Neural cell (in vitro differentiated cells): ENCODE measurements around the gene A1BG. TPM values are rescaled to one million over a fixed set of nuclear protein-coding genes. Genes with fewer than 3 reads are reported as not detected.
A peak's percentile ranks its signal among the peaks of the same experiment; 100 is the strongest.

Experiments used
- H2AFZ ChIP-seq: fragments of 200-600, 300-800 bp; sonication (generic), shearing (Covaris generic); 2 replicates; pipeline ENCODE4 v1.6.0; 2014; ENCODE audit warnings: low read depth, mild to moderate bottlenecking, antibody characterized with exemption, low read length, moderate library complexity
- H3F3A ChIP-seq: fragments of 200-600 bp; shearing (Covaris generic); 2 replicates; pipeline ENCODE4 v1.6.1; 2016; ENCODE audit warnings: mild to moderate bottlenecking, moderate library complexity, mixed read lengths, antibody characterized with exemption, low read length; ENCODE audit not compliant: insufficient read depth, poor library complexity, severe bottlenecking
- H3K27ac ChIP-seq: fragments of 200-600, 300-800 bp; sonication (generic), shearing (Covaris generic); 2 replicates; pipeline ENCODE4 v1.5.1; 2014; ENCODE audit warnings: mild to moderate bottlenecking, low read length, moderate library complexity
- H3K27me3 ChIP-seq: fragments of 300-800, 200-600 bp; sonication (generic), shearing (Covaris generic); 2 replicates; pipeline ENCODE4 v1.6.0; 2014; ENCODE audit warnings: mild to moderate bottlenecking, low read depth, low read length, moderate library complexity; ENCODE audit not compliant: insufficient read depth
- H3K36me3 ChIP-seq: fragments of 300-800, 200-600 bp; sonication (generic), shearing (Covaris generic); 2 replicates; pipeline ENCODE4 v1.5.1; 2014; ENCODE audit warnings: mild to moderate bottlenecking, antibody characterized with exemption, low read length, moderate library complexity; ENCODE audit not compliant: insufficient read depth
- H3K4me2 ChIP-seq: fragments of 300-800, 200-600 bp; sonication (generic), shearing (Covaris generic); 2 replicates; pipeline ENCODE4 v1.6.0; 2014; ENCODE audit warnings: mild to moderate bottlenecking, low read length
- H3K4me3 ChIP-seq: fragments of 300-800, 200-600 bp; sonication (generic), shearing (Covaris generic); 2 replicates; pipeline ENCODE4 v1.5.1; 2014; ENCODE audit warnings: mild to moderate bottlenecking, low read length, moderate library complexity
- H3K79me2 ChIP-seq: fragments of 200-600 bp; shearing (Covaris generic); replicated peaks from 2 replicates; pipeline ENCODE4 v1.6.0; 2014; ENCODE audit warnings: mild to moderate bottlenecking, low read length, moderate library complexity; ENCODE audit not compliant: insufficient read depth
- H3K9ac ChIP-seq: fragments of 300-800, 200-600 bp; sonication (generic), shearing (Covaris generic); 2 replicates; pipeline ENCODE4 v1.6.1; 2016; ENCODE audit warnings: mild to moderate bottlenecking, low read length, mixed read lengths
- H3K9me2 ChIP-seq: fragments of 200-600 bp; shearing (Covaris generic); 2 replicates; pipeline ENCODE4 v1.6.1; 2016; ENCODE audit warnings: mild to moderate bottlenecking, low read length, mixed read lengths; ENCODE audit not compliant: insufficient read depth
- H3K9me3 ChIP-seq: fragments of 200-600, 300-800 bp; sonication (generic), shearing (Covaris generic); 2 replicates; pipeline ENCODE4 v1.6.1; 2016; ENCODE audit warnings: mild to moderate bottlenecking, mixed run types, low read length, moderate library complexity, mixed read lengths
- H4K20me1 ChIP-seq: fragments of 200-600 bp; shearing (Covaris generic); 2 replicates; pipeline ENCODE4 v1.6.1; 2016; ENCODE audit warnings: mild to moderate bottlenecking, mixed run types; ENCODE audit not compliant: insufficient read depth
- EP300 ChIP-seq: fragments of 450-650 bp; conservative IDR thresholded peaks from 2 replicates; pipeline ENCODE4 v1.6.1; 2014; ENCODE audit warnings: antibody characterized with exemption, mild to moderate bottlenecking, moderate library complexity; ENCODE audit not compliant: poor library complexity, severe bottlenecking
- EZH2 ChIP-seq: fragments of 200-600, 300-800 bp; shearing (Covaris generic), sonication (generic); IDR thresholded peaks from 2 replicates; pipeline ENCODE4 v1.6.1; 2014; ENCODE audit warnings: antibody characterized with exemption, low read length, borderline replicate concordance, mild to moderate bottlenecking; ENCODE audit not compliant: insufficient read depth, poor library complexity, severe bottlenecking
- MXI1 ChIP-seq: fragments of 450-650 bp; conservative IDR thresholded peaks from 2 replicates; pipeline ENCODE4 v1.6.1; 2014; ENCODE audit warnings: antibody characterized with exemption, mild to moderate bottlenecking; ENCODE audit not compliant: poor library complexity, severe bottlenecking
- POLR2AphosphoS5 ChIP-seq: IDR thresholded peaks from 2 replicates; pipeline ENCODE4 v1.6.1; 2012
- RAD21 ChIP-seq: fragments of 450-650 bp; conservative IDR thresholded peaks from 2 replicates; pipeline ENCODE4 v1.6.1; 2014; ENCODE audit warnings: antibody characterized with exemption, mild to moderate bottlenecking, moderate library complexity
- SMC3 ChIP-seq: fragments of 450-650 bp; conservative IDR thresholded peaks from 2 replicates; pipeline ENCODE4 v1.6.1; 2014; ENCODE audit warnings: antibody characterized with exemption, mild to moderate bottlenecking, moderate library complexity; ENCODE audit not compliant: poor library complexity
- TAF1 ChIP-seq: IDR thresholded peaks from 2 replicates; pipeline ENCODE4 v1.6.1; 2012; ENCODE audit warnings: low read depth
- polyA plus RNA-seq: library from polyadenylated mRNA; depleted of rRNA; stranded (reverse); fragments of >200 nt; gene quantifications from 2 replicates; pipeline ENCODE4 v1.2.3, GENCODE V29; 2014
- TF ChIP-seq, protein P1 (sequence below): IDR thresholded peaks from 2 replicates; pipeline ENCODE4 v1.6.1; 2012; ENCODE audit warnings: borderline replicate concordance
- TF ChIP-seq, protein P2 (sequence below): fragments of 450-650 bp; IDR thresholded peaks from 2 replicates; pipeline ENCODE4 v1.5.1; 2014; ENCODE audit warnings: antibody characterized with exemption, mild to moderate bottlenecking, moderate library complexity; ENCODE audit not compliant: poor library complexity, severe bottlenecking

The A1BG gene
- polyA plus RNA-seq, 1 donor from 2014 or later, result 40.0 TPM

DNA sequence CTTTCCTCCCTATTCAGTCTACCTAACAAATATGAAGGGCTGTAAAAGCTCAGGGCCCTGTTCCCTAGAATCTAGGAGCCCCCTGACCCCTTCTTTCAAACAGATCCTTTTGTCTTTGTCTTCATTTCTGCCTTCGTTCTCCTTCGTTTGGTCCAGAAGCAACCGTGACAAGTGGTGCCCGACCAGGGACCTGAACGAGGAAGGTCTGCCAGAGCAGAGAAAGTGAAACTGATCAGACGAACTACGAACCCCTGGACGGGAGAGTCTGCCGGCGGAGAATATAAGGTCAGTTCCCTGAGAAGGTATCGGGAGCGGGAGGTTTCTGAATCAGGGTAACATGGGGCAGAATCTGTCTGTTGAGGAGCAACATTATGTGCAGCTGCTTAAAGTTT is 47.4 kb downstream of the A1BG start:
- no peaks in the 10 kb centered on the region for H3F3A ChIP-seq
- peaks cover 10% of the 10 kb centered on the region for H3K36me3 ChIP-seq
- TF ChIP-seq, protein P1, sequence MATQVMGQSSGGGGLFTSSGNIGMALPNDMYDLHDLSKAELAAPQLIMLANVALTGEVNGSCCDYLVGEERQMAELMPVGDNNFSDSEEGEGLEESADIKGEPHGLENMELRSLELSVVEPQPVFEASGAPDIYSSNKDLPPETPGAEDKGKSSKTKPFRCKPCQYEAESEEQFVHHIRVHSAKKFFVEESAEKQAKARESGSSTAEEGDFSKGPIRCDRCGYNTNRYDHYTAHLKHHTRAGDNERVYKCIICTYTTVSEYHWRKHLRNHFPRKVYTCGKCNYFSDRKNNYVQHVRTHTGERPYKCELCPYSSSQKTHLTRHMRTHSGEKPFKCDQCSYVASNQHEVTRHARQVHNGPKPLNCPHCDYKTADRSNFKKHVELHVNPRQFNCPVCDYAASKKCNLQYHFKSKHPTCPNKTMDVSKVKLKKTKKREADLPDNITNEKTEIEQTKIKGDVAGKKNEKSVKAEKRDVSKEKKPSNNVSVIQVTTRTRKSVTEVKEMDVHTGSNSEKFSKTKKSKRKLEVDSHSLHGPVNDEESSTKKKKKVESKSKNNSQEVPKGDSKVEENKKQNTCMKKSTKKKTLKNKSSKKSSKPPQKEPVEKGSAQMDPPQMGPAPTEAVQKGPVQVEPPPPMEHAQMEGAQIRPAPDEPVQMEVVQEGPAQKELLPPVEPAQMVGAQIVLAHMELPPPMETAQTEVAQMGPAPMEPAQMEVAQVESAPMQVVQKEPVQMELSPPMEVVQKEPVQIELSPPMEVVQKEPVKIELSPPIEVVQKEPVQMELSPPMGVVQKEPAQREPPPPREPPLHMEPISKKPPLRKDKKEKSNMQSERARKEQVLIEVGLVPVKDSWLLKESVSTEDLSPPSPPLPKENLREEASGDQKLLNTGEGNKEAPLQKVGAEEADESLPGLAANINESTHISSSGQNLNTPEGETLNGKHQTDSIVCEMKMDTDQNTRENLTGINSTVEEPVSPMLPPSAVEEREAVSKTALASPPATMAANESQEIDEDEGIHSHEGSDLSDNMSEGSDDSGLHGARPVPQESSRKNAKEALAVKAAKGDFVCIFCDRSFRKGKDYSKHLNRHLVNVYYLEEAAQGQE, result no peak
- H3K27ac ChIP-seq, result peak overlapping the region; percentile 80
- H3K9me2 ChIP-seq, result no peaks in the 10 kb centered on the region
- H3K9ac ChIP-seq, result peak overlapping the region; percentile 79
- H3K4me3 ChIP-seq, result peak overlapping the region; percentile 80
- no peaks in the 10 kb centered on the region for H3K9me3 ChIP-seq
- no peaks in the 10 kb centered on the region for H4K20me1 ChIP-seq
- no peaks in the 10 kb centered on the region for H3K27me3 ChIP-seq
- no peak overlapping the region for H2AFZ ChIP-seq
- H3K79me2 ChIP-seq, result peaks cover 41% of the 10 kb centered on the region
- H3K4me2 ChIP-seq, result peak overlapping the region; percentile 92

DNA sequence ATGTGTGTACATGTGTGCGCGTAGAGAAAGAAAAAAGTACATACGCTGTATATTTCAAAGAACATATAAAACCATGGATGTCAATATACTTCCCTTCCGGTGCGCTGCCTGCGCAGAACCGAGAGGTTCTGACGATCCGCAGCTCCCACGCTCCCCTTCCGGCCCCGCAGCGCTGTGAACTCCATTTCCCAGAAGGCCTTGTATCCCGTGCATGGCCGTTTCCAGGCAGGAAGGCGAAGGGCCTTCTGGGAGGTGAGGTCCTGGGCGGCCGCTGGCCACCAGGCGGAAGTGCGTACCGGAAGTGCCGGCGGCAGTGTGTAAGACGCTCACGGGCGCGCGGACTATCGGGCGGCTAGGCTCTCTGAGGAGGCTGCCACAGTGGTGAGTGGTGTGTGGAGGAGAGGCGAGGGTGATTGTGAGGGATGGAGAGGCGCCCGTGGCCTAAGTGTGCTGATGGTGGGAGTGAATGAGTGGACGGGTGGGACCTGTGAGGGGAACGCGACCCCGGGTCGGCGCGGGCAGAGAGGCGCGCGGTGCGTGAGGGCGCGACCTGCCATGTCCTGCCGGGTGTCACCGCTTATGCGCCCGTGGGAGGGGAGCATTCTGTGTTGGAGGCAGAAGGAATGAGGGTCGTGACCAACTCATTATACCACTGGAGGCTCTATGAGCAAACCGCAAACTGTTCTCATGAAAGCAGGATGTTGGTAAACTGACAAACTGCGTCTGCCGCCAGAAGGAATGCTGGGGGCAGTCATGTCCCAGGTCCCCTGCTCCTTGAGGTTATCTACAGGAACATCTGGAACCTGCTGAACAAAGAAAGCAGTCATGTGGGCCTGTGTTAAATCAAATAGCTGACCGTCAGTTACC is 48.0 kb downstream of the A1BG start, which contains the start of gene ERVK3-1:
Gene ERVK3-1, plus strand, starts transcription at position 313 of the 867 bp plus-strand sequence. CDS start 6,792 bp downstream, outside the sequence.
- Histone ChIP-seq H3F3A (no peaks in the 10 kb centered on the region), H2AFZ (peak within 1 kb of the TSS; percentile 69), H3K9me3 (no peaks in the 10 kb centered on the region), H3K27ac (peak within 1 kb of the TSS; percentile 80), H3K36me3 (peaks cover 13% of the 10 kb centered on the region), H3K9me2 (no peaks in the 10 kb centered on the region), H4K20me1 (no peaks in the 10 kb centered on the region), H3K9ac (peak within 1 kb of the TSS; percentile 79), H3K27me3 (no peaks in the 10 kb centered on the region), H3K79me2 (peaks cover 42% of the 10 kb centered on the region), H3K4me2 (peak within 1 kb of the TSS; percentile 92), H3K4me3 (peak within 1 kb of the TSS; percentile 80)
- TF ChIP-seq EP300 (no peak), EZH2 (no peak), POLR2AphosphoS5 (peak; percentile 95), RAD21 (peak; percentile 45), TAF1 (peak; percentile 78), SMC3 (no peak), MXI1 (peak; percentile 94)
- TF ChIP-seq, protein P2, sequence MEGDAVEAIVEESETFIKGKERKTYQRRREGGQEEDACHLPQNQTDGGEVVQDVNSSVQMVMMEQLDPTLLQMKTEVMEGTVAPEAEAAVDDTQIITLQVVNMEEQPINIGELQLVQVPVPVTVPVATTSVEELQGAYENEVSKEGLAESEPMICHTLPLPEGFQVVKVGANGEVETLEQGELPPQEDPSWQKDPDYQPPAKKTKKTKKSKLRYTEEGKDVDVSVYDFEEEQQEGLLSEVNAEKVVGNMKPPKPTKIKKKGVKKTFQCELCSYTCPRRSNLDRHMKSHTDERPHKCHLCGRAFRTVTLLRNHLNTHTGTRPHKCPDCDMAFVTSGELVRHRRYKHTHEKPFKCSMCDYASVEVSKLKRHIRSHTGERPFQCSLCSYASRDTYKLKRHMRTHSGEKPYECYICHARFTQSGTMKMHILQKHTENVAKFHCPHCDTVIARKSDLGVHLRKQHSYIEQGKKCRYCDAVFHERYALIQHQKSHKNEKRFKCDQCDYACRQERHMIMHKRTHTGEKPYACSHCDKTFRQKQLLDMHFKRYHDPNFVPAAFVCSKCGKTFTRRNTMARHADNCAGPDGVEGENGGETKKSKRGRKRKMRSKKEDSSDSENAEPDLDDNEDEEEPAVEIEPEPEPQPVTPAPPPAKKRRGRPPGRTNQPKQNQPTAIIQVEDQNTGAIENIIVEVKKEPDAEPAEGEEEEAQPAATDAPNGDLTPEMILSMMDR, result peak; percentile 44
- TF ChIP-seq, protein P1, result peak; percentile 75
